Central memory CD8-positive, alpha-beta T cell (primary cell): Measurements from ENCODE around the gene CFAP210.

ENCODE experiments used
- ATAC-seq: fragments of 150-1000 bp; cut with Tn5 transposase; replicated peaks from 2 replicates; pipeline ENCODE4 v1.10.0; 2022; ENCODE audit warnings: mild to moderate bottlenecking, moderate FRiP score, moderate number of reproducible peaks; ENCODE audit not compliant: poor library complexity, severe bottlenecking; ENCODE audit errors: extremely low read depth
- DNase-seq, 2 donors: peaks; one replicate each; pipeline ENCODE4 v3.0.0; 2021; ENCODE audit warnings: low spot score in 2 of 2
- H3K27ac Mint-ChIP-seq: one replicate; pipeline ENCODE4 v1.8.0; 2022; ENCODE audit warnings: low read depth, mild to moderate bottlenecking, moderate library complexity, mixed read lengths
- H3K27me3 Mint-ChIP-seq: one replicate; pipeline ENCODE4 v1.8.0; 2022; ENCODE audit warnings: mixed read lengths
- H3K36me3 Mint-ChIP-seq: one replicate; pipeline ENCODE4 v1.8.0; 2022; ENCODE audit warnings: mild to moderate bottlenecking, moderate library complexity, mixed read lengths; ENCODE audit not compliant: insufficient read depth
- H3K4me1 Mint-ChIP-seq: one replicate; pipeline ENCODE4 v1.8.0; 2022; ENCODE audit warnings: mixed read lengths
- H3K4me3 Mint-ChIP-seq: one replicate; pipeline ENCODE4 v1.8.0; 2022; ENCODE audit warnings: mild to moderate bottlenecking, moderate library complexity, mixed read lengths
- H3K9me3 Mint-ChIP-seq: one replicate; pipeline ENCODE4 v1.8.0; 2022; ENCODE audit warnings: mixed read lengths

The CFAP210 gene

DNA sequence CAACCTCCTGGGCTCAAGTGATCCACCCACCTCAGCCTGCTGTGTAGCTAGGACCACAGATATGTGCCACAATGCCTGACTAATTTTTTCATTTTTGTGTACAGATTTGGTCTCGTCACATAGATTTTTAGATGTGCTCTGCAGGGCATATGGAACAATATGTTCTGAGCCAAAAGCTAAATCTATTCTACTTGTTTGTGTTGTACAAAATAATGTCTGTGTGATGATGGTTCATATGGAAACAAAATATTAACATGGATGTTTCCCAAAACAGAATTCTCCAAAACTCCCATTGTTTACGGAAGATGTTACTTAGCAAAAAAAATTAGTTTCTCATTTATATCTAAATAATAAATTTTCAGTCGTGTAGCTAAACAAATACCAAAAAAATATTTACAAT is 26.8 kb upstream of the CFAP210 start:
- no peak for ATAC-seq
- peaks cover 15% of the 10 kb centered on the region for H3K27me3 Mint-ChIP-seq

DNA sequence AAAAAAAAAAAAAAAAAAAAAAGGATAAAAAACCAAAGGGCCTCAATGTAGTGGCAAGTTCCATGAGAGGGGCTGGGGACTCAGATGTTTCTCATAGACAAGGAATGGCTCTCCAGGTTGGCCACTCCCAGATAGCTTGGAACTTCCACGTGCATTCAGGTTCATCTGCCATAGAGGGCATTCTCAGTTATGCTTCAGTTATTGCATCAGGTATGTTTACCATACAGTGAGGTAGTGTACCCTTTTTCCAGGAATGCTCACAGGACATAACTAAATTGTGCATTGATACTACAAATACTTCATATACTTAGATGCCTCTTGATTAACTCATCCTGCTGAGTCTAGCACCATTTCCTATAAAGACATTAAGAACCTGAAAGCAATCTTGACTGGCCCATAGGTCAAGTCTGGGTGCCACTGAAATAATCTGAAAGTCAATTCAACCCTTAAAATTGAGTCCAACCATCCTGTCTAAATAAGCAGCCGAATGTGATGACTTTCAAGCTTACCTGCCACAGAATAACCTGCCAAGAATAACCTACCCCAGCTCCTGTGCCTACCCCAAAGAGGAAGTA is 24.8 kb upstream of the CFAP210 start:
- Mint-ChIP-seq H3K27me3 (peaks cover 9% of the 10 kb centered on the region), H3K9me3 (no peaks in the 10 kb centered on the region), H3K36me3 (no peaks in the 10 kb centered on the region), H3K27ac (no peak overlapping the region), H3K4me3 (no peak overlapping the region), H3K4me1 (no peaks in the 10 kb centered on the region)
- no peak for DNase-seq
- no peak for ATAC-seq

More for the DNA sequence above, 26.8 kb upstream of the CFAP210 start:
- no peak for DNase-seq
- Mint-ChIP-seq H3K4me1 (no peaks in the 10 kb centered on the region), H3K27ac (no peak overlapping the region), H3K9me3 (no peaks in the 10 kb centered on the region), H3K4me3 (no peak overlapping the region), H3K36me3 (no peaks in the 10 kb centered on the region)

DNA sequence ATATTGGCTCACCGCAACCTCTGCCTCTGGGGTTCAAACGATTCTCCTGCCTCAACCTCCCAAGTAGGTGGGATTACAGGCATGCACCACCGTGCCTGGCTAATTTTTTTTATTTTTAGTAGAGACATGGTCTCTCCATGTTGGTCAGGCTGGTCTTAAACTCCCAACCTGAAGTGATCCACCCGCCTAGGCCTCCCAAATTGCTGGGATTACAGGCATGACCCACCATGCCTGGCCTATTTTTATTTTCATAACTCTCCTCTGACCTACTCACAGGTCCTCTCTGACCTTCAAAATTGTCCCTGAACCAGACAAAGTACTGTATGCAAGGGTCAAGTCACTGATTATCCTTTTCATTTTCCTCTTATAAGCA is 23.5 kb upstream of the CFAP210 start:
- H3K27ac Mint-ChIP-seq: no peak overlapping the region
- H3K27me3 Mint-ChIP-seq: no peaks in the 10 kb centered on the region
- no peaks in the 10 kb centered on the region for H3K4me1 Mint-ChIP-seq
- no peaks in the 10 kb centered on the region for H3K9me3 Mint-ChIP-seq
- no peaks in the 10 kb centered on the region for H3K36me3 Mint-ChIP-seq
- no peak overlapping the region for H3K4me3 Mint-ChIP-seq
- no peak for DNase-seq
- no peak for ATAC-seq

DNA sequence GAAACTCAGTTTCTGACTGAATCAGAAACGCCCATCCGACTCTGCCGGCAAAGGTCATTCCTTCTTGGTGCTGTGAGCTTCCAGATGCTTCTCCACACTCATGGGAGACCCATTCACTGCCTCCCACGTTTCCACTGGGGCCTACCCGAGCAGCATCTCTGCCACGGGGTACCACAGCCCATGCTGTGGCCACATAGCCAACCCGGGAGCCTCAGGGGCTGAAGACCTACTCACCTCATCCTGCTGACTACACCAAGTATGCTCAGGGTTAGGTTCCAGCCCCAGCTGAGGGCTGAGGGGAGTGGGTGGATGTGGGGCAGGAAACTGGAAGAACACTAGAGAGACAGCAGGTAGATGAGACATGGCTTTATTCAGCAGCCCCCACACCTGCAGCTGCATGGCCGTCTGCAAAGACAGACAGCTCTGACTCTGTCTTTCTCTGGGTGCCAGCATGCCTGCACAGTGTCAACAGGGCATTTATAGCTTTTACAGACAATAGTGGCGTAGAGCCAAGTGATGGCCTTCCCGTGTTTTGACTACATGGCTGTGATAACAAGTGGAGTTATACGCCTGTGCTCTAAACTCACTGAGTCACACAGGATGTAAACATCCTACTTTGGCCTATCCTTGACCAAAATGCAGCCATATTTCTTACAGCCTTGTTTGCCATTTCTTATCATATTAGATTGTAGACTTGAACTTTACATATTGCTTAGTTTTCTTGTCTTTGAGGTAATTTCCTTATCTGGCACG is 22.9 kb upstream of the CFAP210 start:
- no peak overlapping the region for H3K27ac Mint-ChIP-seq

DNA sequence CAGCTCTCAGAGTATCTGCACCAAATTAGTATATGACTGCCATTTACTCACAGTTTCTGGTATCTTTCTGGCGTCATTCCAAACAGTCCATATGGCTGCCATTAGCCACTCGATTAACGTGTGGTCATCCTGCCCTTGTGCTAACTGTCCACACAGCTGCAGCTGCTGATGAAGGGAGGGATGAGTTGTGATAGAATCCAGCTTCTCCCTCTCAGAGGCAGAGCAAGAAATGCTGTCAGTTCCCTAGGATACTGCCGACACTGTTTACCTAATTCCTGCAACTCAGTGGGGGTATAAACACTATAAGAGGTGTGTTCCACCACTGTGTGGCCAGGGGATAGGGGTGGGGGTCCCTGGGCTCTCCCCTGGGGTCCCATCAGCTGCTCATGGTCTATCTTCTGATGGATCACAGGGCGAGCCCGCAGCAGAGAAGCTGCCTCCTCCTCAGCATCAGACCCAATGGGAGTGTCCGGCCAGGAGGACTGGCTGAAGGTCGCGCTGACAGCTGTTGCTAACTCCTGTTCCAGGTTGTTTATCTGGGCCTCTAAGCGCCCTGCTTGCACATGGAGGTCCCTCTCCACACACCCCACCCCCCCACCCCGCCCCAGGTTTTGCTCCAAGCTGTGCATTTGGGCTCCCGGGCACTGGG is 22.2 kb upstream of the CFAP210 start:
- no peaks in the 10 kb centered on the region for H3K4me1 Mint-ChIP-seq
- H3K9me3 Mint-ChIP-seq: no peaks in the 10 kb centered on the region
- ATAC-seq (no peak), DNase-seq (no peak)
- no peaks in the 10 kb centered on the region for H3K36me3 Mint-ChIP-seq
- no peak overlapping the region for H3K27ac Mint-ChIP-seq
- no peaks in the 10 kb centered on the region for H3K27me3 Mint-ChIP-seq
- H3K4me3 Mint-ChIP-seq: no peak overlapping the region

More for the DNA sequence above, 22.9 kb upstream of the CFAP210 start:
- DNase-seq (no peak), ATAC-seq (no peak)
- Mint-ChIP-seq H3K9me3 (no peaks in the 10 kb centered on the region), H3K4me3 (no peak overlapping the region), H3K4me1 (no peaks in the 10 kb centered on the region), H3K27me3 (no peaks in the 10 kb centered on the region), H3K36me3 (no peaks in the 10 kb centered on the region)

DNA sequence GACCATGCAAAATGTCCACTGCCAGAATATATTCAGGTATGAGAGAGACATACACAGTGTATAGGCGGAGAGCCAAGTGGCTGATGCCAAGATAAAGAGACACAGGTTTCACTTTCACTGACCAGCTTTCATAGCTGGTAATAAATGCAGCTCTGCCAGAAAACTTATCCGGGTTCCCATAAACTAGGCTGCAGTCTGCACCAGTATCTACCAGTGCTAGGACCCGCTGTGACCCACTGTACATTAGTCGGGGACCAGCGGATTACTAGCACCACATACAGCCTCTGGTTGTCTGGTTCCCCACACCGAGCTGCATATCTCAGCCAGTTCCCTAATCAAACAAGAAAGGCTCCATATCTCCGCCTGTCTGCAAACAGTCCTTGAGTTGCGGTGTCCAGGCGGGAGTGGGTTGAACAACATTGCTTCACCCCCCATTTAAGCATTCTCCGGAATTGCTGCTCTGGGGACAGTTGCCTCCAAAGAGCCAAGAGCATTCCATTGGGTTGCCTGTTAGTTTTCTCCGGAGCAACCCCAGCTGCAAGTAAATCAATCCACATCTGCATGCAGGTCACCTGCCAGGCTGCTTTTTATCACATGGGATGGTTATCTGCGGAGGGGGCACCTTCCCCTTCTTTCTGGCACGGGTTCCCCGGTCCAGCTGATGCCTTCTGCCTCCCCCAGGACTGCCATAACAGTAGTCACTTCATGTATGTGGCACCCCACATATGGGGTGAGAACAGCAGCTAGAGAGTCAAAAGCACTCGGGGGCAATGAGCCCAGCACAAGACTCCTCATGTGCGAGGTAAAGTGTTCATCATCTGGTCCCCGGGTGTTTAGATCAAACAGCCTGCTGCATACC is 21.4 kb upstream of the CFAP210 start:
- H3K4me1 Mint-ChIP-seq: no peaks in the 10 kb centered on the region
- DNase-seq: no peak

DNA sequence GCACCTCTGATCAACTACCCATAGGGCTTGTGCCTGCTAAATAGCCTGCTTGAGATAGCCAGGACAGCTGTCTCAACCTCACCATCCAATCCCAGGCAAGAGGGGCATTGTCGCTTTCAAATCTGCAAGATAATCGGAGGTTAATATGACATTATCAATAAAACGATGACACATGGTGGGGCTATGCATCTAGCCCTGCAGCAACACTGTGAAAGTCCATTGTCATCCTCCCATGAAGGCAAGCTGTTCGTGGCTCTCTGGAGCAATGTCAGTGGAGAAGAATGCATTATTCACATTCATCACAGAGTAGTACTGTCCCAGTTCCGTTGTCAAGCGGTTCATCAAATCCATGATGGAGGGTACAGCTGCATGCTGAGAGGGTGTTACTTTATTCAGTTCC is 20.5 kb upstream of the CFAP210 start:
- no peak for ATAC-seq
- H3K4me3 Mint-ChIP-seq: no peak overlapping the region
- no peaks in the 10 kb centered on the region for H3K4me1 Mint-ChIP-seq
- no peak for DNase-seq
- H3K27ac Mint-ChIP-seq: no peak overlapping the region
- H3K9me3 Mint-ChIP-seq: no peaks in the 10 kb centered on the region
- H3K36me3 Mint-ChIP-seq: no peaks in the 10 kb centered on the region
- no peaks in the 10 kb centered on the region for H3K27me3 Mint-ChIP-seq

More for the DNA sequence above, 21.4 kb upstream of the CFAP210 start:
- H3K27me3 Mint-ChIP-seq: no peaks in the 10 kb centered on the region
- no peak overlapping the region for H3K27ac Mint-ChIP-seq
- H3K9me3 Mint-ChIP-seq: no peaks in the 10 kb centered on the region
- H3K36me3 Mint-ChIP-seq: no peaks in the 10 kb centered on the region
- no peak overlapping the region for H3K4me3 Mint-ChIP-seq
- ATAC-seq: no peak

DNA sequence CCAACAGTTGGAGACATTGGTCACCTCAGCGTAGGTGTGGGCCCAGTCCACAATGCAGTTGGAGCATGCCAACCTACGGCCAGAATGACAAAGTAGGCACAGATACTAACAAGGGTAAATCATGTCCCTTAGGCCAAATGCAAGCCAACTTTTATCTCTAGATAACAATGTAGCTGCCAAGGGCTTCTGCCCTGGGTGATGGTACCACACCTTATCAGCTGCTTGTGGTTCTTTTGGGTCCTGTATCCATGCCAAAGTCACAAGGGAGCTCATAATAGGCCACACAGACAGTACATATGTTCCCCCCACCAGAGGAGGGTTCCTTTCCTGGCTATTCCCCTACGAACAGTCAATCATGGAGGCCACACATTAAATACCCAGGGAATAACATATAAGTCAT is 19.1 kb upstream of the CFAP210 start:
- Mint-ChIP-seq H3K4me3 (no peak overlapping the region), H3K27me3 (no peaks in the 10 kb centered on the region), H3K4me1 (peaks cover 4% of the 10 kb centered on the region), H3K36me3 (no peaks in the 10 kb centered on the region), H3K27ac (no peak overlapping the region), H3K9me3 (no peaks in the 10 kb centered on the region)
- DNase-seq (no peak), ATAC-seq (no peak)

DNA sequence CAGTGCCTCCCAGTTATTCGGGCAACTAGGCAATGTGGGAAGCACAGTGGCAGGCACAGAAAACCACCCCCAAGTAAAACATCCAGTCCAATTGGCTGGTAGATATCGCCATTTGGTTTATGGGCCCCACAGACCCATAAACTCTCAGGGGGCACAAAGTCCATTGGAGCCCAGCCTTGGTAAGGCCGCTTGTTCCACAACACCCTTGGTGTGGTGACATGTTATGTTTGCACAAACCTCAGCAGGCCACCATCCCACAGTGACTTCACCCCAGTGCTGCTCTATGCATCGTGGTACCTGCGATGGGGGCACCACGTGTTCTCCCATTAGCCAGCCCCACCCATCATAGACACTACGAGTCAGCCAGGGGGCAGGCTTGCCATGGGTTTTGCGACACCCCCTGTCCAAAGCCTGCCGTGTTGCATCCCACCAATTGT is 18.6 kb upstream of the CFAP210 start:
- no peak overlapping the region for H3K27ac Mint-ChIP-seq
- H3K4me3 Mint-ChIP-seq: no peak overlapping the region
- H3K27me3 Mint-ChIP-seq: no peaks in the 10 kb centered on the region
- ATAC-seq: no peak
- no peak for DNase-seq
- no peaks in the 10 kb centered on the region for H3K36me3 Mint-ChIP-seq
- H3K9me3 Mint-ChIP-seq: no peaks in the 10 kb centered on the region
- peaks cover 6% of the 10 kb centered on the region for H3K4me1 Mint-ChIP-seq

DNA sequence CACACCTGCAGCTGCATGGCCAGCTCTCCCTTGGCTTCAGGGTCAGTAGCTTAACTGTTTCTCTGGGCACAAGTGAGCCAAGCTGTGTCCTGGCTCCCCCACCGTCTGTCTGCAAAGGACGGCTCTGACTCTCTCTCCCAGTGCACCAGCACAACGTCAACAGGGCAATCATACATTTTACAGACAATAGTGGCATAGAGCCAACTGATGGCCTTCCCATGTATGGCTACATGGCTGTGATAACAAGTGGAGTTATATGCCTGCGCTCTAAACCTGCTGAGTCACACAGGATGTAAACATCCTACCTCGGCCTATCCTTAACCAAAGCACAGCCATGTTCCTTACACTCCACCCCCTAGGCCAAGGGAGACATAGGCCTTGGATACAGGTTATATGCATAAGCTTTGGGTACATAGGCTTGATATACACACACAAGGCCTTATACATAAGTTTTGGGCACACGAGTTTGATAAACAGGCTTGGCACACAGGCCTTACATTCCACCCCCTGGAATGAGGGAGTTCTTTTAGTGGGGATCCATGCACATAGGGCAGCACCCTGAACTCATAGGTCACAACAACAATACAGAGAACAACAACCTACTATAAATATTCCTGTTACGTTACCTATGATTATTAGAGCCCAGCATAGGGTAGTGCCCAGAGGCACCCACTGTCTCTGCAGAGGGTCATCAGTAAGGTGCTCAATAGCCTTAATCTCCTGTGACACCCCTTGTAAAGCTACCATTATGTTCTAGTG is 17.7 kb upstream of the CFAP210 start:
- H3K27me3 Mint-ChIP-seq: no peaks in the 10 kb centered on the region
- peaks cover 6% of the 10 kb centered on the region for H3K4me1 Mint-ChIP-seq
- no peak overlapping the region for H3K4me3 Mint-ChIP-seq
- no peak for DNase-seq
- H3K36me3 Mint-ChIP-seq: no peaks in the 10 kb centered on the region
- no peak for ATAC-seq
- no peak overlapping the region for H3K27ac Mint-ChIP-seq
- H3K9me3 Mint-ChIP-seq: no peaks in the 10 kb centered on the region

DNA sequence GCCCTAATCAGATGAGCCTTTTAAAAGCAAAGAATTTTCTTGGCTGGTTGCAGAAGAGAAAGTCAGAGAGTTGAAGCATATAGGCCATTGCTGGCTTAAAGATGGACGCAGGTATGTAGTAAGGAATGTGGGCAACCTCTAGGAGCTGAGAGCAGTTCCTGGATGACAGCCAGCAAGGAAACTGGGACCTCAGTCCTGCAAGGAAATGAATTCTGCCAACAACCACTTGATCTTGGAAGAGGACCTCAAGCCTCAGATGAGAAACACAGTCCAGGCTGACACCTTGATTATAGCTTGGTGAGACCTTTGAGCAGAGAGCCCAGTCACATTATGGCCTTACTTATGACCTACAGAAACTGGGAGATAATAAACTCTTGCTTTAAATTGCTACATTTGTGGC is 15.8 kb upstream of the CFAP210 start:
- Mint-ChIP-seq H3K9me3 (no peaks in the 10 kb centered on the region), H3K4me1 (peaks cover 6% of the 10 kb centered on the region), H3K36me3 (no peaks in the 10 kb centered on the region), H3K27ac (no peak overlapping the region), H3K4me3 (no peak overlapping the region), H3K27me3 (no peaks in the 10 kb centered on the region)
- ATAC-seq (no peak), DNase-seq (no peak)

DNA sequence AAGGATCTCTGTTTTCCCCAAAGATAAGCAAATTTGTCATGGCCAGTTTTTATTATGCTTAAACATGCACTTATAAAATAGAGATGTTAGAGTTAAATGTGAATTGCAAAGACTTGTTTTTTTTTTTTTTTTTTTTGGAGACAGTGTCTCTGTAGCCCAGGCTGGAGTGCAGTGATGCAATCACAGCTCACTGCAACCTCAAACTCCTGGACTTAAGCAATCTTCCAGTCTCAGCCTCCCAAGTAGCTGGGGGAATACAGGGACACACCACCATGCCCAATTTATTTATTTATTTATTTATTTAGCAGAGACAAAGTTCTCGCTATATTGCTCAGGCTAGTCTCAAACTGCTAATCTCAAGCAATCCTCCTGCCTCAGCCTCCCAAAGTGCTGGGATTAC is 15.1 kb upstream of the CFAP210 start:
- Mint-ChIP-seq H3K9me3 (no peaks in the 10 kb centered on the region), H3K27me3 (no peaks in the 10 kb centered on the region), H3K4me3 (no peak overlapping the region), H3K36me3 (no peaks in the 10 kb centered on the region), H3K4me1 (peaks cover 6% of the 10 kb centered on the region), H3K27ac (no peak overlapping the region)
- DNase-seq (no peak), ATAC-seq (no peak)
